ENCODE measurements around the gene ARHGAP19. TPM values are rescaled to one million over a fixed set of nuclear protein-coding genes. Genes with fewer than 3 reads are reported as not detected.

ARHGAP19 gene
- total RNA-seq, 1 experiment from 2014 or later: 33.2 TPM

DNA sequence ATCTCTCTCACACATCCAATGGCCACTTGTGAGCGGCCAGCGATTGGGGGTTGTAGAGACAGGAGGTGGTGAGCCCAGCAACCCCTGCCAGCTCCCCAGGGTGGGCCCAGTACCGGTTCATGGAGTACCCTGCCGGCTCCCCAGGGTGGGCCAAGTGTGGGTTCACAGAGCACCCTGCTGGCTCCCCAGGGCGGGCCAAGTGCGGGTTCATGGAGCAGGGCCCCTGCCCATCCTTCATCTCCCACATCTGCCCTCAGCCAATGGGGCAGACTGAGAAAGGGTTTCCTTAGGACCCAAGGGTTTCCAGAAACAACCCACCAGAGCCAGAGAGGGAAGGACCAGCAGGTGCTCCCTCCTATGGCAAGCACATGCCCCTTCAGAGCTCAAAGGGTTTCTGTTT lies 85.3 kb downstream of the ARHGAP19 start:
- Histone ChIP-seq H2BK15ac (ENCODE audit: low read depth, low read length) (no peak overlapping the region), H3K23me2 (ENCODE audit: insufficient read length, low read depth, low read length, poor library complexity, severe bottlenecking) (no peaks in the 10 kb centered on the region), H4K5ac (ENCODE audit: insufficient read length, low read depth, low read length) (no peak overlapping the region), H3K4me2 (ENCODE audit: insufficient read depth, insufficient read length, low read length) (no peak overlapping the region), H3K79me1 (ENCODE audit: insufficient read depth, low read depth, low read length, poor library complexity, severe bottlenecking) (no peaks in the 10 kb centered on the region), H2AK5ac (ENCODE audit: insufficient read length, low read length) (no peak overlapping the region), H3K23ac (ENCODE audit: insufficient read length, low read depth, low read length) (no peak overlapping the region), H3K9me3 (ENCODE audit: control insufficient read depth, low read depth, low read length) (no peaks in the 10 kb centered on the region), H3K18ac (ENCODE audit: insufficient read length, low read depth, low read length) (no peak overlapping the region), H3T11ph (ENCODE audit: low read length) (no peak overlapping the region), H4K20me1 (ENCODE audit: control insufficient read depth, insufficient read depth, insufficient read length) (no peaks in the 10 kb centered on the region), H2BK12ac (ENCODE audit: insufficient read length, low read depth, low read length) (no peak overlapping the region), H3K56ac (ENCODE audit: insufficient read length, low read depth, low read length) (no peak overlapping the region), H3K27me3 (ENCODE audit: insufficient read depth, low read length) (no peaks in the 10 kb centered on the region), H3K4me1 (ENCODE audit: insufficient read depth, low read length) (no peaks in the 10 kb centered on the region), H2AFZ (ENCODE audit: low read length) (no peak overlapping the region), H4K91ac (ENCODE audit: insufficient read length, low read depth, low read length) (no peak overlapping the region), H3K9ac (ENCODE audit: extremely low read depth, insufficient read length, low read length) (no peak overlapping the region), H4K8ac (replicated peaks; ENCODE audit: insufficient read length, low read depth, low read length) (no peak overlapping the region), H3K27ac (ENCODE audit: insufficient read length, low read depth, low read length) (no peak overlapping the region), H2BK20ac (ENCODE audit: low read depth, low read length, poor library complexity, severe bottlenecking) (no peak overlapping the region), H3K4ac (ENCODE audit: low read depth, low read length) (no peak overlapping the region), H3K14ac (ENCODE audit: insufficient read depth, low read length) (no peak overlapping the region), H3K79me2 (ENCODE audit: insufficient read depth, low read length) (no peaks in the 10 kb centered on the region), H2BK5ac (ENCODE audit: insufficient read length, low read length) (no peak overlapping the region), H2BK120ac (ENCODE audit: low read depth, low read length, poor library complexity, severe bottlenecking) (no peak overlapping the region)
- TF ChIP-seq, protein P1, sequence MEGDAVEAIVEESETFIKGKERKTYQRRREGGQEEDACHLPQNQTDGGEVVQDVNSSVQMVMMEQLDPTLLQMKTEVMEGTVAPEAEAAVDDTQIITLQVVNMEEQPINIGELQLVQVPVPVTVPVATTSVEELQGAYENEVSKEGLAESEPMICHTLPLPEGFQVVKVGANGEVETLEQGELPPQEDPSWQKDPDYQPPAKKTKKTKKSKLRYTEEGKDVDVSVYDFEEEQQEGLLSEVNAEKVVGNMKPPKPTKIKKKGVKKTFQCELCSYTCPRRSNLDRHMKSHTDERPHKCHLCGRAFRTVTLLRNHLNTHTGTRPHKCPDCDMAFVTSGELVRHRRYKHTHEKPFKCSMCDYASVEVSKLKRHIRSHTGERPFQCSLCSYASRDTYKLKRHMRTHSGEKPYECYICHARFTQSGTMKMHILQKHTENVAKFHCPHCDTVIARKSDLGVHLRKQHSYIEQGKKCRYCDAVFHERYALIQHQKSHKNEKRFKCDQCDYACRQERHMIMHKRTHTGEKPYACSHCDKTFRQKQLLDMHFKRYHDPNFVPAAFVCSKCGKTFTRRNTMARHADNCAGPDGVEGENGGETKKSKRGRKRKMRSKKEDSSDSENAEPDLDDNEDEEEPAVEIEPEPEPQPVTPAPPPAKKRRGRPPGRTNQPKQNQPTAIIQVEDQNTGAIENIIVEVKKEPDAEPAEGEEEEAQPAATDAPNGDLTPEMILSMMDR (conservative IDR thresholded peaks at IDR 0.05): no peak
- WGBS (ENCODE audit: extremely low coverage, insufficient read length, low lambda C conversion rate): no CpG with 5 or more reads among the region's 6 CpGs
- H3K9me3 Mint-ChIP-seq: no peaks in the 10 kb centered on the region
- H3K4me1 Mint-ChIP-seq: peaks cover 10 to 13% of the 10 kb centered on the region in 2 experiments
- no peaks in the 10 kb centered on the region; a peak in 1 of 7 replicates for H3K36me3 Mint-ChIP-seq (ENCODE audit: insufficient read depth in 1 of 3, low read depth in 3 of 3)
- peaks cover 3% of the 10 kb centered on the region for H3K27me3 Mint-ChIP-seq (ENCODE audit: low read depth)
- DNase-seq: no peak
- no peak overlapping the region; a peak in 1 of 7 replicates for H3K27ac Mint-ChIP-seq
- H3K4me3 Mint-ChIP-seq: no peak overlapping the region
